Measurements from ENCODE around the gene SLC39A3.

- TF ChIP-seq POLR2AphosphoS5 (IDR thresholded peaks at IDR 0.05; ENCODE audit: low read length): no peak
- no peak for TF ChIP-seq TBL1XR1 (IDR thresholded peaks at IDR 0.05; ENCODE audit: low read depth, low read length)
- no peak for TF ChIP-seq ESRRA (IDR thresholded peaks at IDR 0.05; ENCODE audit: low read length)
- TF ChIP-seq MYC (IDR thresholded peaks at IDR 0.05; ENCODE audit: insufficient read depth, insufficient read length, insufficient replicate concordance, low read length, severe bottlenecking): no peak
- TF ChIP-seq RB1 (IDR thresholded peaks at IDR 0.05; ENCODE audit: borderline replicate concordance): no peak
- TF ChIP-seq SREBF2 (IDR thresholded peaks at IDR 0.05; ENCODE audit: low read length): no peak
- no peak for TF ChIP-seq USF2 (IDR thresholded peaks at IDR 0.05; ENCODE audit: borderline replicate concordance, low read depth, low read length)
- no peak for TF ChIP-seq CTCF (IDR thresholded peaks at IDR 0.05 in 2 of 3, conservative IDR thresholded peaks at IDR 0.05 in 1 of 3; ENCODE audit: control insufficient read depth in 2 of 3, extremely low read depth in 1 of 3, insufficient read depth in 1 of 3, low read depth in 3 of 3, low read length in 3 of 3)
Measured at GRCh38 chr19:2774953-2775555, 35.2 kb upstream of the SLC39A3 start.

All from GM12878 (cell line).